GM23338 (cell line): ENCODE data around the gene RNF217. TPM values are rescaled to one million over a fixed set of nuclear protein-coding genes. Genes with fewer than 3 reads are reported as not detected.

ENCODE experiments used
- ATAC-seq: fragments of 200-7000 bp; cut with Tn5 transposase; 3 replicates; pipeline ENCODE4 v1.9.1; 2020
- DNase-seq: peaks from one replicate; pipeline ENCODE4 v3.0.0-alpha.2; 2015; ENCODE audit warnings: low spot score
- H2AFZ ChIP-seq: fragments of 200-600 bp; sonication (generic); 2 replicates; pipeline ENCODE4 v1.8.0; 2016; ENCODE audit warnings: antibody characterized with exemption, mild to moderate bottlenecking, moderate library complexity
- H3F3A ChIP-seq: fragments of 200-600 bp; sonication (generic); replicated peaks from 2 replicates; pipeline ENCODE4 v1.8.0; 2017; ENCODE audit warnings: antibody characterized with exemption, mixed run types, low read depth
- H3K27ac ChIP-seq: fragments of 200-600 bp; sonication (generic); 2 replicates; pipeline ENCODE4 v1.6.1; 2016; ENCODE audit warnings: low read depth
- H3K27me3 ChIP-seq: fragments of 200-600 bp; sonication (generic); 2 replicates; pipeline ENCODE4 v1.8.0; 2016; ENCODE audit warnings: mild to moderate bottlenecking, mixed run types, moderate library complexity; ENCODE audit not compliant: insufficient read depth
- H3K36me3 ChIP-seq: fragments of 200-600 bp; sonication (generic); 2 replicates; pipeline ENCODE4 v1.8.0; 2016; ENCODE audit warnings: mild to moderate bottlenecking; ENCODE audit not compliant: insufficient read depth
- H3K4me1 ChIP-seq: fragments of 200-600 bp; sonication (generic); 2 replicates; pipeline ENCODE4 v1.8.0; 2016; ENCODE audit warnings: mild to moderate bottlenecking, moderate library complexity; ENCODE audit not compliant: insufficient read depth
- H3K4me2 ChIP-seq: fragments of 200-600 bp; sonication (generic); 2 replicates; pipeline ENCODE4 v1.7.1; 2017; ENCODE audit warnings: mixed run types
- H3K4me3 ChIP-seq: fragments of 200-600 bp; sonication (generic); 2 replicates; pipeline ENCODE4 v1.6.1; 2016; ENCODE audit warnings: mixed run types
- H3K79me2 ChIP-seq: fragments of 200-600 bp; sonication (generic); replicated peaks from 2 replicates; pipeline ENCODE4 v1.8.0; 2017; ENCODE audit warnings: mild to moderate bottlenecking; ENCODE audit not compliant: insufficient read depth
- H3K9me2 ChIP-seq: fragments of 200-600 bp; sonication (generic); 2 replicates; pipeline ENCODE4 v1.8.0; 2017; ENCODE audit not compliant: insufficient read depth
- H4K20me1 ChIP-seq: fragments of 200-600 bp; sonication (generic); replicated peaks from 2 replicates; pipeline ENCODE4 v1.8.0; 2017; ENCODE audit warnings: mild to moderate bottlenecking; ENCODE audit not compliant: insufficient read depth
- H3K27ac Mint-ChIP-seq: 2 replicates; pipeline ENCODE4 v1.8.0; 2020; ENCODE audit warnings: inconsistent platforms, mild to moderate bottlenecking, moderate library complexity, mixed read lengths
- H3K27me3 Mint-ChIP-seq: 3 replicates; pipeline ENCODE4 v1.8.0; 2022; ENCODE audit warnings: low read depth, mild to moderate bottlenecking, moderate library complexity, mixed read lengths, inconsistent platforms; ENCODE audit not compliant: insufficient read depth, poor library complexity
- H3K36me3 Mint-ChIP-seq: 3 replicates; pipeline ENCODE4 v1.8.0; 2021; ENCODE audit warnings: low read depth, mild to moderate bottlenecking, inconsistent platforms, moderate library complexity, mixed read lengths
- H3K4me1 Mint-ChIP-seq: 3 replicates; pipeline ENCODE4 v1.8.0; 2020; ENCODE audit warnings: mild to moderate bottlenecking, inconsistent platforms, mixed read lengths
- H3K4me3 Mint-ChIP-seq: 3 replicates; pipeline ENCODE4 v1.8.0; 2021; ENCODE audit warnings: moderate library complexity, mild to moderate bottlenecking, inconsistent platforms, mixed read lengths
- H3K9me3 Mint-ChIP-seq: 3 replicates; pipeline ENCODE4 v1.8.0; 2020; ENCODE audit warnings: moderate library complexity, mild to moderate bottlenecking, inconsistent platforms, mixed read lengths
- CREB1 ChIP-seq: fragments of 250-450 bp; sonication (Bioruptor Pico); IDR thresholded peaks from 2 replicates; pipeline ENCODE4 v1.5.0; 2020; ENCODE audit warnings: low read depth, mild to moderate bottlenecking, moderate library complexity
- NANOG ChIP-seq: IDR thresholded peaks from 2 replicates; pipeline ENCODE4 v1.6.1; 2016; ENCODE audit warnings: antibody characterized with exemption, borderline replicate concordance
- POLR2AphosphoS5 ChIP-seq: IDR thresholded peaks from 2 replicates; pipeline ENCODE4 v1.6.1; 2016; ENCODE audit warnings: antibody characterized with exemption, low read depth
- ZNF114 ChIP-seq: fragments of 250-450 bp; sonication (Bioruptor Pico); IDR thresholded peaks from 2 replicates; pipeline ENCODE4 v1.5.0; 2020; ENCODE audit warnings: mild to moderate bottlenecking, moderate library complexity
- ZNF462 ChIP-seq: fragments of 250-450 bp; sonication (Bioruptor Pico); IDR thresholded peaks from 2 replicates; pipeline ENCODE4 v1.5.0; 2020; ENCODE audit warnings: mild to moderate bottlenecking, moderate library complexity
- polyA plus RNA-seq: library from polyadenylated mRNA; unstranded; fragments of >200 nt; fragmentation: Nextera tagmentation; extraction: Ambion mirVana; gene quantifications from 2 replicates; pipeline ENCODE4 v1.2.1, GENCODE V29; 2016
- total RNA-seq: library from RNA; depleted of rRNA; stranded (reverse); fragments of >200 nt; shearing (Covaris generic); gene quantifications from 2 replicates; pipeline ENCODE4 v1.2.3, GENCODE V29; 2014

Gene RNF217
- total and polyA plus RNA-seq, 2 experiments from 2014 or later = 1.7 to 6.2 TPM

DNA sequence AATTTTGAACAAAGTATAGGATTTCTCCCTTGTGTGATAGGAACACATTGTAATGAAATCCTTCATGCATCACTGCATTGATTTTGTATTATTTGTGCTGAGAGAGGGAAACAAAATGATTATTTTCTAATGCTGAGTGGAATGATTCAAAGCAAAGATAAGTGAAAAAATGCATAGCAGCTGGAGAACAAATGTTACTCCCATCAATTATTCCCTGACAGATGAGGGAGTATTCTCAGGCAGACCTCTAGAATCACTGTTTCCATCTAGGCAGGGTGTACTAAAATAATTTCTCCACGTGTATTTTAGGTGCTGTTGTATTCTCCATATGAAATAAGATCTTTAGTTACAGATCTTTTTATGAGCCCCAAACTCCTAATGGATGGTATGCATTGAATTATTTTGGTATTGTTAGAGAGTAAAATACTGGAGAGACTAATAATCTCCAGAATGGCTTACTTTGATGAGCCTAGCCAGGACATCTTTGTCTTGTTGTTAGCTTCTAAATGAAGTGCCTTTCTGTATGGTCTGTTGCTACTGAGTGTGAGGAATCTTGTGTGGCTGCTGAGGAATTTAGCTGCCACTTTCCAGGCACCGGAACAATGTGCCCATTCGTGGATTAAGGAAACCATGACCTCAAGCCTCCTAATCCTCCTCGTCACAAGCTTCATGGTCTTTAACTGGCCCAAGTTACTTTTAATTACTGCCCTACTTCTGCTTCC lies 39.6 kb downstream of the RNF217 start (continued):
- TF ChIP-seq ZNF462 = no peak

- Mint-ChIP-seq H3K4me1 (peaks cover 16% of the 10 kb centered on the region), H3K36me3 (no peaks in the 10 kb centered on the region), H3K27me3 (peaks cover 3% of the 10 kb centered on the region), H3K27ac (no peak overlapping the region), H3K9me3 (0 out of 3 replicates have a peak, but pooled peaks cover 1% of the 10 kb centered on the region), H3K4me3 (no peak overlapping the region)
- ATAC-seq (no peak), DNase-seq (no peak)
- no peaks in the 10 kb centered on the region for H3F3A ChIP-seq
- H3K4me3 ChIP-seq = no peak overlapping the region
- TF ChIP-seq CREB1 (CRISPR knock-in tag) (no peak), NANOG (no peak), POLR2AphosphoS5 (no peak), ZNF114 (CRISPR knock-in tag) (no peak)
- H3K36me3 ChIP-seq = no peaks in the 10 kb centered on the region
- no peaks in the 10 kb centered on the region for H3K79me2 ChIP-seq
- H2AFZ ChIP-seq = no peak overlapping the region
- H3K9me2 ChIP-seq = no peaks in the 10 kb centered on the region
- no peaks in the 10 kb centered on the region for H3K4me1 ChIP-seq
- H4K20me1 ChIP-seq = no peaks in the 10 kb centered on the region
- H3K27me3 ChIP-seq = no peaks in the 10 kb centered on the region
- no peak overlapping the region for H3K27ac ChIP-seq
- no peak overlapping the region for H3K4me2 ChIP-seq
Observed at GRCh38 chr6:125002406-125002741, 40.1 kb downstream of the RNF217 start.
